ENCODE results near the gene PDP2. TPM values are rescaled to one million over a fixed set of nuclear protein-coding genes. Genes with fewer than 3 reads are reported as not detected.

Gene PDP2
- total RNA-seq, 1 experiment from 2014 or later, result 27.2 TPM

DNA sequence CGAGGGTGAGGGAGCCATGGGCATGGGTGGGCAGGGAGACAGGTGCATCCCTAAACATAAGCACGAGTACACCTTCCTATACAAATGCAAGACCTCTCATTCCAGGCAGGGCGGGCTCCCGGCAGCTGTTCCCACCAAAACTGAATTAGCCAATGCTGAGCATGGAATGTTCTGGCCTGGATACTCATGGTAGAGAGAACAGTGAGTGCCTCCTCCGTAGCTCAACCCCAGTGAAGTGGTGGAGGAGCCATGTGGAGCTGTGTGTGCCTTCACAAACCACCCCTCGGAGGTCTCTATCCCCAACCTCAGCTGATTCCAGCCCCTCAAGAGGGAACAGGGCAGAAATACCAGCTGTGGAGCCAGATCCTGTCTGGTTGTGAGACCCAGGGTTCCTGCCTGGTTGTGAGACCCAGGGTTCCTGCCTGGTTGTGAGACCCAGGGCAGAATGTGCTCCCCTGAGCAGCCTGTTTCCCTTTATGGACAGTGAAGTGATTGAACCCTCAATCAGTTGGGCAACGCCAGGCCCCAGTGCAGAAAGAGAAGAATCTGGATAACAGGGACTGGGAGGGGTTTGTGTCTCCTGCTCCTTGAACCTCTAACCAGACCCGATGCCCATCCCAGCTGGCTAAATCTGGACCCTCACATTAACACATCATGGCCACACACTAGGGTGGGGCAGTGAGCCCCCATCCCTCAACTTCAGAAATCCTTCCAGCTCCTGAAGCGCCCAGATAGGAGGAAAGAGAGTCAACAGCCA is 40.8 kb downstream of the PDP2 start:
- intact Hi-C loops (cut with micrococcal nuclease; ENCODE audit: unreplicated experiment), result no loop called here
- peaks cover 10% of the 10 kb centered on the region for H3K4me1 Mint-ChIP-seq (ENCODE audit: low read depth, unreplicated experiment)
- no peak overlapping the region for H3K27ac Mint-ChIP-seq (ENCODE audit: unreplicated experiment)
- no peak for DNase-seq
- no peaks in the 10 kb centered on the region for H3K9me3 Mint-ChIP-seq (ENCODE audit: low read depth, unreplicated experiment)
- H3K27me3 Mint-ChIP-seq (ENCODE audit: unreplicated experiment), result peaks cover 42% of the 10 kb centered on the region
- TF ChIP-seq CTCF (IDR thresholded peaks at IDR 0.05; ENCODE audit: unreplicated experiment), result no peak
- peaks cover 10% of the 10 kb centered on the region for H3K36me3 Mint-ChIP-seq (ENCODE audit: insufficient read depth, unreplicated experiment)
- H3K4me3 Mint-ChIP-seq (ENCODE audit: low read depth, unreplicated experiment), result no peak overlapping the region
- no TSS peak for BruUV-seq (replicated peaks)
- CTCF ChIA-PET, result interaction anchor here (1.0 kb wide), 1 partner anchor 11 kb away, joined by 3 read pairs; no protein-coding TSS in a partner anchor

GRCh38 chr16:66921729-66922450 is 41.6 kb downstream of the PDP2 start:
- intact Hi-C loops (cut with micrococcal nuclease; ENCODE audit: unreplicated experiment), result no loop called here
- peaks cover 13% of the 10 kb centered on the region for H3K4me1 Mint-ChIP-seq (ENCODE audit: low read depth, unreplicated experiment)
- no peak for DNase-seq
- CTCF ChIA-PET, result interaction anchor here (1.0 kb wide), 1 partner anchor 12 kb away, joined by 3 read pairs; no protein-coding TSS in a partner anchor
- no peak overlapping the region for H3K4me3 Mint-ChIP-seq (ENCODE audit: low read depth, unreplicated experiment)
- H3K27me3 Mint-ChIP-seq (ENCODE audit: unreplicated experiment), result peaks cover 37% of the 10 kb centered on the region
- H3K9me3 Mint-ChIP-seq (ENCODE audit: low read depth, unreplicated experiment), result no peaks in the 10 kb centered on the region
- TF ChIP-seq CTCF (IDR thresholded peaks at IDR 0.05; ENCODE audit: unreplicated experiment), result no peak
- H3K36me3 Mint-ChIP-seq (ENCODE audit: insufficient read depth, unreplicated experiment), result peaks cover 10% of the 10 kb centered on the region
- BruUV-seq (replicated peaks), result no TSS peak
- no peak overlapping the region for H3K27ac Mint-ChIP-seq (ENCODE audit: unreplicated experiment)

DNA sequence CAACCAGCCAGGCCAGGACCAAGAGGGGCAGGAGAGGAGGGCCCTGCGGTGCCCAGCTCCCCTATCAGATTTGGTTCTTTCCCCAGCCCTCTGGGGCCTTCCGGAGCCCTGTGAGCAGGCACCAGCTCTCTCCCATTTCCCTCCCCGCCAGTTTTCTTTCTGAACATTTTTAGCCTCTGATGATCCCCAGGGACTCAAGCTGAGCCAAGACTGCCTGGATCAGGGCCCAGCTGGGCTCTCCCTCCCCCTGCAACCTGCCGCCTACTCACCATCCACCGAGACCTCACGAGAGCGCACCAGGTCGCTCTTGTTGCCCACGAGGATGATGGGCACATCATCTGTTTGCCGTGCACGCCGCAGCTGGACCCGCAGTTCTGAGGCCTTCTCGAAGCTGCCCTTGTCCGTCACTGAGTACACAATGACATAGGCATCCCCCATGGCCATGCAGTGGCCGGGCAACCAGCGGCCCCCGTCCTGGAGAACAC is 43.0 kb downstream of the PDP2 start:
- intact Hi-C loops (cut with micrococcal nuclease; ENCODE audit: unreplicated experiment), result no loop called here
- no TSS peak for BruUV-seq (replicated peaks)
- Mint-ChIP-seq H3K4me3 (ENCODE audit: low read depth, unreplicated experiment) (no peak overlapping the region), H3K36me3 (ENCODE audit: insufficient read depth, unreplicated experiment) (peaks cover 15% of the 10 kb centered on the region), H3K4me1 (ENCODE audit: low read depth, unreplicated experiment) (peaks cover 27% of the 10 kb centered on the region), H3K27me3 (ENCODE audit: unreplicated experiment) (peaks cover 35% of the 10 kb centered on the region), H3K9me3 (ENCODE audit: low read depth, unreplicated experiment) (no peaks in the 10 kb centered on the region), H3K27ac (ENCODE audit: unreplicated experiment) (no peak overlapping the region)
- CTCF ChIA-PET, result no interaction called here
- TF ChIP-seq CTCF (IDR thresholded peaks at IDR 0.05; ENCODE audit: unreplicated experiment), result no peak
- no peak for DNase-seq

GRCh38 chr16:66923866-66924265 is 43.6 kb downstream of the PDP2 start:
- Mint-ChIP-seq H3K4me3 (ENCODE audit: low read depth, unreplicated experiment) (no peak overlapping the region), H3K4me1 (ENCODE audit: low read depth, unreplicated experiment) (peaks cover 33% of the 10 kb centered on the region), H3K9me3 (ENCODE audit: low read depth, unreplicated experiment) (no peaks in the 10 kb centered on the region), H3K36me3 (ENCODE audit: insufficient read depth, unreplicated experiment) (peaks cover 15% of the 10 kb centered on the region), H3K27ac (ENCODE audit: unreplicated experiment) (no peak overlapping the region), H3K27me3 (ENCODE audit: unreplicated experiment) (peaks cover 35% of the 10 kb centered on the region)
- CTCF ChIA-PET, result no interaction called here
- intact Hi-C loops (cut with micrococcal nuclease; ENCODE audit: unreplicated experiment), result no loop called here
- no peak for TF ChIP-seq CTCF (IDR thresholded peaks at IDR 0.05; ENCODE audit: unreplicated experiment)
- no TSS peak for BruUV-seq (replicated peaks)
- no peak for DNase-seq

All from Calu3 (cell line).